ENCODE results near the gene LRRC66.

DNA sequence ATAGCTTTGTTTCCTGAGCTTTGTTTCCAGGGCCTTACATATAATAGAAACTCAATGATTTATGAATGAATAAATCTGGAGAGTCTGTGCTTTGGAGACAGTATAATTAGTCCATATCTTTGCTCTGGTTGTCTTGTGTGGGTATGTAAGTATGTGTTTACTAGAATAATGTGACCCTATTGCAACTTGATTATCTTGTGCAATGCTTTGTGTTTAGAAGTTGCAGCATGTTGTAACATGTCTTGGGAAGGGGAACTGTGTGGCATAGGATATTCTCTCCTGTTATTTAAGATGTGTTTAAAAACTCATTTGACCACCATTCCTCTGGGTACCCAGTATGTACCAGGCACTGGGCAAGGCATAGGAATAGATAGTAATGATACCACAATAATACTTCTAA is 37.0 kb upstream of the LRRC66 start:
- TF ChIP-seq POLR2AphosphoS5 (IDR thresholded peaks at IDR 0.05; ENCODE audit: low read depth, low read length) = no peak
- TF ChIP-seq, protein P1, sequence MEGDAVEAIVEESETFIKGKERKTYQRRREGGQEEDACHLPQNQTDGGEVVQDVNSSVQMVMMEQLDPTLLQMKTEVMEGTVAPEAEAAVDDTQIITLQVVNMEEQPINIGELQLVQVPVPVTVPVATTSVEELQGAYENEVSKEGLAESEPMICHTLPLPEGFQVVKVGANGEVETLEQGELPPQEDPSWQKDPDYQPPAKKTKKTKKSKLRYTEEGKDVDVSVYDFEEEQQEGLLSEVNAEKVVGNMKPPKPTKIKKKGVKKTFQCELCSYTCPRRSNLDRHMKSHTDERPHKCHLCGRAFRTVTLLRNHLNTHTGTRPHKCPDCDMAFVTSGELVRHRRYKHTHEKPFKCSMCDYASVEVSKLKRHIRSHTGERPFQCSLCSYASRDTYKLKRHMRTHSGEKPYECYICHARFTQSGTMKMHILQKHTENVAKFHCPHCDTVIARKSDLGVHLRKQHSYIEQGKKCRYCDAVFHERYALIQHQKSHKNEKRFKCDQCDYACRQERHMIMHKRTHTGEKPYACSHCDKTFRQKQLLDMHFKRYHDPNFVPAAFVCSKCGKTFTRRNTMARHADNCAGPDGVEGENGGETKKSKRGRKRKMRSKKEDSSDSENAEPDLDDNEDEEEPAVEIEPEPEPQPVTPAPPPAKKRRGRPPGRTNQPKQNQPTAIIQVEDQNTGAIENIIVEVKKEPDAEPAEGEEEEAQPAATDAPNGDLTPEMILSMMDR (IDR thresholded peaks at IDR 0.05; ENCODE audit: control extremely low read depth in 1 of 3, insufficient read depth in 1 of 3, low read depth in 1 of 3, low read length in 3 of 3) = no peak
- TF ChIP-seq CBX8 (IDR thresholded peaks at IDR 0.05; ENCODE audit: borderline replicate concordance, low read depth, low read length) = no peak
- TF ChIP-seq CBX5 (IDR thresholded peaks at IDR 0.05; ENCODE audit: low read depth, low read length) = no peak
- no peak for TF ChIP-seq EZH2 (IDR thresholded peaks at IDR 0.05; ENCODE audit: low read depth, low read length, severe bottlenecking)
